H1 (cell line): ENCODE results near the gene CYP46A1. TPM values are rescaled to one million over a fixed set of nuclear protein-coding genes. Genes with fewer than 3 reads are reported as not detected.

ENCODE experiments used
- CTCF ChIA-PET: fragments of 300-600 bp; sonication (Branson Sonifier 250); formaldehyde crosslinking; loops from one replicate; lab custom pipeline; 2021; ENCODE audit not compliant: partially characterized antibody; lab: Charles Lee
- POLR2A ChIA-PET: fragments of 300-600 bp; sonication (Branson Sonifier 250); formaldehyde crosslinking; loops from one replicate; lab custom pipeline; 2021; ENCODE audit warnings: inconsistent platforms; ENCODE audit not compliant: partially characterized antibody; lab: Charles Lee
- DNase-seq, 2 experiments: peaks; one replicate each; pipeline versions ENCODE4 v3.0.0 to v3.0.0-alpha.2; 2010 to 2022; ENCODE audit warnings: low spot score in 2 of 2, low read depth in 1 of 2, mixed read lengths in 1 of 2
- FAIRE-seq: peaks from 2 replicates; lab custom pipeline; 2011; peaks lifted over from hg19 to GRCh38; lab: Jason Lieb, UNC
- H2AFZ ChIP-seq: 2 replicates; pipeline ENCODE4 v1.8.1; 2012; ENCODE audit warnings: low read length, inconsistent platforms
- H2AK5ac ChIP-seq: 2 replicates; pipeline ENCODE4 v1.6.1; 2013; ENCODE audit warnings: low read depth, low read length
- H2BK120ac ChIP-seq: replicated peaks from 2 replicates; pipeline ENCODE3; 2013; ENCODE audit warnings: low read depth, low read length, inconsistent platforms
- H2BK12ac ChIP-seq: 2 replicates; pipeline ENCODE4 v1.6.1; 2013; ENCODE audit warnings: low read depth, low read length
- H2BK15ac ChIP-seq: 2 replicates; pipeline ENCODE4 v1.6.1; 2013; ENCODE audit warnings: low read length
- H2BK20ac ChIP-seq: 2 replicates; pipeline ENCODE4 v1.6.1; 2013; ENCODE audit warnings: low read length
- H2BK5ac ChIP-seq: 2 replicates; pipeline ENCODE4 v1.6.1; 2013; ENCODE audit warnings: low read depth, low read length
- H3K14ac ChIP-seq: 2 replicates; pipeline ENCODE4 v1.6.1; 2013; ENCODE audit warnings: inconsistent platforms; ENCODE audit not compliant: insufficient read length
- H3K18ac ChIP-seq: 2 replicates; pipeline ENCODE4 v1.6.1; 2013; ENCODE audit warnings: low read length; ENCODE audit errors: extremely low read depth
- H3K23ac ChIP-seq: 2 replicates; pipeline ENCODE4 v1.6.1; 2013; ENCODE audit warnings: inconsistent platforms; ENCODE audit not compliant: insufficient read length
- H3K23me2 ChIP-seq: 2 replicates; pipeline ENCODE4 v1.6.1; 2013; ENCODE audit warnings: low read depth, low read length
- H3K27ac ChIP-seq: 2 replicates; pipeline ENCODE4 v1.6.1; 2011; ENCODE audit warnings: low read depth, low read length, inconsistent platforms
- H3K27me3 ChIP-seq, 4 experiments: replicated peaks in 1 of 4; 1 replicate in 1 of 4; 2 replicates in 3 of 4; pipeline versions ENCODE4 v1.6.1 to v1.8.1; 2011 to 2013; ENCODE audit warnings: low read length in 3 of 4, mild to moderate bottlenecking in 3 of 4, inconsistent platforms in 2 of 4, mixed read lengths in 2 of 4, moderate library complexity in 1 of 4; ENCODE audit not compliant: control insufficient read depth in 3 of 4, insufficient read depth in 3 of 4; ENCODE audit errors: extremely low read depth in 1 of 4
- H3K36me3 ChIP-seq, 4 experiments: 2 replicates each; pipeline versions ENCODE4 v1.6.1 to v1.8.1; 2011 to 2013; ENCODE audit warnings: mild to moderate bottlenecking in 4 of 4, low read length in 3 of 4, moderate library complexity in 2 of 4, control low read depth in 1 of 4, inconsistent platforms in 1 of 4; ENCODE audit not compliant: insufficient read depth in 4 of 4, control insufficient read depth in 2 of 4
- H3K4ac ChIP-seq: replicated peaks from 2 replicates; pipeline ENCODE3; 2013; ENCODE audit warnings: low read length, low read depth, mixed read lengths, inconsistent platforms; ENCODE audit not compliant: insufficient read length
- H3K4me1 ChIP-seq, 4 experiments: replicated peaks in 1 of 4; 1 replicate in 1 of 4; 2 replicates in 3 of 4; pipeline versions ENCODE4 v1.6.1 to v1.8.1; 2011 to 2013; ENCODE audit warnings: low read length in 3 of 4, inconsistent platforms in 2 of 4, mixed read lengths in 1 of 4; ENCODE audit not compliant: insufficient read depth in 4 of 4, control insufficient read depth in 3 of 4
- H3K4me2 ChIP-seq, 2 experiments: 2 replicates each; pipeline versions ENCODE4 v1.6.1 to v1.8.1; 2011 to 2013; ENCODE audit warnings: low read depth in 2 of 2, low read length in 2 of 2, control low read depth in 1 of 2, inconsistent platforms in 1 of 2, mild to moderate bottlenecking in 1 of 2; ENCODE audit not compliant: insufficient read depth in 1 of 2
- H3K4me3 ChIP-seq, 4 experiments: fragments of 200-600, 300-600 bp in 1 of 4; sonication (generic), shearing (Covaris generic), sonication (Bioruptor Twin) in 1 of 4; 2 replicates each; pipeline versions ENCODE4 v1.5.1 to v1.8.1; 2011 to 2016; ENCODE audit warnings: low read length in 4 of 4, low read depth in 3 of 4, control low read depth in 2 of 4, inconsistent platforms in 2 of 4, mild to moderate bottlenecking in 2 of 4, mixed read lengths in 1 of 4, moderate library complexity in 1 of 4; ENCODE audit not compliant: insufficient read depth in 2 of 4; ENCODE audit errors: extremely low read depth in 1 of 4
- H3K56ac ChIP-seq: replicated peaks from 2 replicates; pipeline ENCODE3; 2013; ENCODE audit warnings: low read depth, mild to moderate bottlenecking, mixed read lengths, low read length, inconsistent platforms; ENCODE audit not compliant: insufficient read length
- H3K79me1 ChIP-seq: 2 replicates; pipeline ENCODE4 v1.6.1; 2013; ENCODE audit warnings: low read depth, low read length, control low read depth
- H3K79me2 ChIP-seq, 2 experiments: 2 replicates each; pipeline versions ENCODE4 v1.6.1 to v1.8.1; 2012 to 2013; ENCODE audit warnings: low read length in 2 of 2, mild to moderate bottlenecking in 2 of 2, inconsistent platforms in 1 of 2; ENCODE audit not compliant: insufficient read depth in 2 of 2, control insufficient read depth in 1 of 2
- H3K9ac ChIP-seq, 4 experiments: replicated peaks in 1 of 4; 1 replicate in 1 of 4; 2 replicates in 3 of 4; pipeline versions ENCODE4 v1.6.1 to v1.8.1; 2011 to 2013; ENCODE audit warnings: low read depth in 3 of 4, low read length in 3 of 4, control low read depth in 2 of 4, mild to moderate bottlenecking in 2 of 4, moderate library complexity in 2 of 4, inconsistent platforms in 1 of 4; ENCODE audit errors: extremely low read depth in 1 of 4
- H3K9me3 ChIP-seq, 2 experiments: 2 replicates each; pipeline versions ENCODE4 v1.6.1 to v1.8.1; 2012 to 2013; ENCODE audit warnings: mild to moderate bottlenecking in 2 of 2, moderate library complexity in 2 of 2, control low read depth in 1 of 2, inconsistent platforms in 1 of 2, low read depth in 1 of 2, low read length in 1 of 2, mixed read lengths in 1 of 2; ENCODE audit not compliant: insufficient read depth in 2 of 2
- H4K20me1 ChIP-seq, 2 experiments: replicated peaks in 1 of 2; 2 replicates each; pipeline versions ENCODE3 to v1.8.1; 2011 to 2013; ENCODE audit warnings: inconsistent platforms in 2 of 2, low read length in 2 of 2, mild to moderate bottlenecking in 1 of 2; ENCODE audit not compliant: insufficient read depth in 2 of 2, control insufficient read depth in 1 of 2
- H4K5ac ChIP-seq: 2 replicates; pipeline ENCODE4 v1.6.1; 2013; ENCODE audit warnings: low read length, low read depth, mixed read lengths, inconsistent platforms; ENCODE audit not compliant: insufficient read length
- H4K8ac ChIP-seq: 2 replicates; pipeline ENCODE4 v1.8.0; 2013; ENCODE audit warnings: mild to moderate bottlenecking, moderate library complexity, low read length, inconsistent platforms; ENCODE audit not compliant: insufficient read depth; ENCODE audit errors: extremely low read depth
- H4K91ac ChIP-seq: replicated peaks from 2 replicates; pipeline ENCODE3; 2013; ENCODE audit warnings: low read length, mixed read lengths, inconsistent platforms; ENCODE audit not compliant: insufficient read length
- CBX8 ChIP-seq: fragments of 300-800, 300-1000 bp; sonication (generic); IDR thresholded peaks from 2 replicates; pipeline ENCODE4 v1.7.1; 2016; ENCODE audit warnings: low read depth, low read length, borderline replicate concordance
- CHD1 ChIP-seq: IDR thresholded peaks from 2 replicates; pipeline ENCODE4 v1.6.1; 2012; ENCODE audit warnings: low read depth, low read length, improper control_type of control experiment
- CREB1 ChIP-seq: IDR thresholded peaks from 2 replicates; pipeline ENCODE4 v1.6.1; 2012; ENCODE audit warnings: inconsistent platforms
- CTCF ChIP-seq, 3 experiments: IDR thresholded peaks; 1 replicate in 2 of 3; 2 replicates in 1 of 3; pipeline versions ENCODE4 v1.5.1 to v1.6.1; 2011; ENCODE audit warnings: low read length in 3 of 3, mild to moderate bottlenecking in 3 of 3, inconsistent platforms in 2 of 3, low read depth in 1 of 3, moderate library complexity in 1 of 3; ENCODE audit not compliant: insufficient read depth in 1 of 3; ENCODE audit errors: control extremely low read depth in 1 of 3
- EGR1 ChIP-seq: IDR thresholded peaks from 2 replicates; pipeline ENCODE4 v1.6.1; 2011; ENCODE audit warnings: low read depth, low read length, borderline replicate concordance
- JUND ChIP-seq: IDR thresholded peaks from 2 replicates; pipeline ENCODE4 v1.6.1; 2011; ENCODE audit warnings: mild to moderate bottlenecking, improper control_type of control experiment, low read length
- SIN3A ChIP-seq, 2 experiments: IDR thresholded peaks in 1 of 2; conservative IDR thresholded peaks in 1 of 2; 2 replicates each; pipeline ENCODE4 v1.6.1; 2011 to 2012; ENCODE audit warnings: low read length in 2 of 2, improper control_type of control experiment in 1 of 2, low read depth in 1 of 2, mild to moderate bottlenecking in 1 of 2
- TAF7 ChIP-seq: optimal IDR thresholded peaks from 2 replicates; pipeline ENCODE3; 2011; ENCODE audit warnings: low read depth, mild to moderate bottlenecking, inconsistent platforms, low read length, moderate library complexity, borderline replicate concordance
- TCF12 ChIP-seq: IDR thresholded peaks from 2 replicates; pipeline ENCODE4 v1.6.1; 2011; ENCODE audit warnings: low read depth, mild to moderate bottlenecking, low read length
- TEAD4 ChIP-seq: IDR thresholded peaks from 2 replicates; pipeline ENCODE4 v1.6.1; 2012; ENCODE audit warnings: low read depth, low read length, inconsistent platforms, mixed read lengths
- ZNF274 ChIP-seq: IDR thresholded peaks from 2 replicates; pipeline ENCODE4 v1.7.0; 2012; ENCODE audit warnings: low read length, borderline replicate concordance; ENCODE audit errors: extremely low read depth
- WGBS, 2 experiments: shearing (Covaris generic) in 1 of 2; methylation state at CpG; one replicate each; pipeline versions ENCODE4 v1.1.6 to v1.1.7; 2013 to 2015; ENCODE audit warnings: low lambda C conversion rate in 2 of 2, mixed read lengths in 2 of 2, inconsistent platforms in 1 of 2, low coverage in 1 of 2, missing lambda C conversion rate in 1 of 2; ENCODE audit not compliant: insufficient replicate concordance in 2 of 2, insufficient coverage in 1 of 2, insufficient read length in 1 of 2; ENCODE audit errors: extremely low coverage in 1 of 2, missing lambda C conversion rate in 1 of 2; 5-methylcytosine and 5-hydroxymethylcytosine counted together
- polyA plus RNA-seq, 7 experiments: library from polyadenylated mRNA; depleted of rRNA in 3 of 7; stranded (reverse) in 5 of 7; unstranded in 2 of 7; fragments of >200 nt in 5 of 7; fragments of 200-250 nt in 2 of 7; gene quantifications; 1 replicate in 5 of 7; 2 replicates in 1 of 7; 4 replicates in 1 of 7; pipeline versions ENCODE4 v1.2.1 to v1.2.3, GENCODE V29; 2011 to 2013; ENCODE audit warnings: missing spikeins in 2 of 7, mixed read lengths in 2 of 7
- total RNA-seq: library from RNA; stranded (reverse); fragmentation: NEBNext Ultra II Directional; extraction: Animal tissue kit (Norgen Biotek cat#: 25700); gene quantifications from 2 replicates; pipeline ENCODE4 v1.2.1, GENCODE V29; 2021

The CYP46A1 gene
- total and polyA plus RNA-seq, 2 of the 8 experiments (the other 6 are each of a cell fraction or from before 2014, with no cell fraction given), result 0.41 to 1.3 TPM

- Histone ChIP-seq H3K27me3 (no peaks in the 10 kb centered on the region), H3K79me1 (no peaks in the 10 kb centered on the region), H3K56ac (no peak overlapping the region), H2AFZ (no peak overlapping the region), H3K36me3 (no peaks in the 10 kb centered on the region), H4K5ac (no peak overlapping the region), H2AK5ac (peak overlapping the region; percentile 65; the same call in 1 of the 2 replicates), H3K9ac (no peak overlapping the region), H4K8ac (peak overlapping the region; percentile 58), H3K14ac (no peak overlapping the region), H4K91ac (peak overlapping the region; percentile 17), H2BK5ac (no peak overlapping the region), H2BK120ac (no peak overlapping the region), H3K4me3 (no peak overlapping the region), H3K23ac (no peak overlapping the region), H3K4me1 (peaks cover 13 to 23% (median 20%) of the 10 kb centered on the region in 4 experiments), H3K79me2 (no peaks in the 10 kb centered on the region), H2BK12ac (peak overlapping the region; percentile 39; the same call in 1 of the 2 replicates), H3K27ac (no peak overlapping the region), H3K9me3 (peaks cover 6 to 10% of the 10 kb centered on the region in 2 experiments; a peak in 3 of 4 replicates), H3K23me2 (no peaks in the 10 kb centered on the region), H3K4ac (no peak overlapping the region), H3K4me2 (no peak overlapping the region), H3K18ac (peak overlapping the region; percentile 19; the same call in 1 of the 2 replicates), H2BK20ac (no peak overlapping the region), H2BK15ac (no peak overlapping the region), H4K20me1 (no peaks in the 10 kb centered on the region)
- FAIRE-seq (no peak), DNase-seq (no peak)
- WGBS, 2 experiments, result 81% methylated on average over 10 of the region's 10 CpGs; no CpG with 5 or more reads in 1 of the 2 experiments
- ChIA-PET POLR2A (interaction anchor here (0.9 kb wide), 1 partner anchor 10 kb away, joined by 3 read pairs; no protein-coding TSS in a partner anchor), CTCF (interaction anchor here (0.6 to 2.3 kb wide), 6 partner anchors 9 to 408 kb away, joined by 3 to 6 read pairs (median 3); no protein-coding TSS in a partner anchor)
- TF ChIP-seq ZNF274, result no peak
- no peak for TF ChIP-seq CBX8
- TF ChIP-seq EGR1, result no peak
- no peak for TF ChIP-seq TEAD4
- TF ChIP-seq CTCF (IDR thresholded peaks at IDR 0.05; ENCODE audit: control extremely low read depth in 1 of 3, insufficient read depth in 1 of 3, low read depth in 1 of 3, low read length in 3 of 3), result no peak
- TF ChIP-seq SIN3A (conservative IDR thresholded peaks at IDR 0.05 in 1 of 2, IDR thresholded peaks at IDR 0.05 in 1 of 2; ENCODE audit: low read depth in 1 of 2, low read length in 2 of 2), result no peak
- no peak for TF ChIP-seq JUND
- TF ChIP-seq CHD1, result no peak
- TF ChIP-seq TAF7, result no peak
- TF ChIP-seq TCF12, result no peak
- no peak for TF ChIP-seq CREB1
Observed at GRCh38 chr14:99675951-99676350, 8.1 kb upstream of the CYP46A1 start.
